Neural cell (in vitro differentiated cells): ENCODE measurements around the gene CGNL1. TPM values are rescaled to one million over a fixed set of nuclear protein-coding genes. Genes with fewer than 3 reads are reported as not detected.

Experiments used
- H2AFZ ChIP-seq: fragments of 200-600, 300-800 bp; sonication (generic), shearing (Covaris generic); 2 replicates; pipeline ENCODE4 v1.6.0; 2014; ENCODE audit warnings: low read depth, mild to moderate bottlenecking, antibody characterized with exemption, low read length, moderate library complexity
- H3F3A ChIP-seq: fragments of 200-600 bp; shearing (Covaris generic); 2 replicates; pipeline ENCODE4 v1.6.1; 2016; ENCODE audit warnings: mild to moderate bottlenecking, moderate library complexity, mixed read lengths, antibody characterized with exemption, low read length; ENCODE audit not compliant: insufficient read depth, poor library complexity, severe bottlenecking
- H3K27ac ChIP-seq: fragments of 200-600, 300-800 bp; sonication (generic), shearing (Covaris generic); 2 replicates; pipeline ENCODE4 v1.5.1; 2014; ENCODE audit warnings: mild to moderate bottlenecking, low read length, moderate library complexity
- H3K27me3 ChIP-seq: fragments of 300-800, 200-600 bp; sonication (generic), shearing (Covaris generic); 2 replicates; pipeline ENCODE4 v1.6.0; 2014; ENCODE audit warnings: mild to moderate bottlenecking, low read depth, low read length, moderate library complexity; ENCODE audit not compliant: insufficient read depth
- H3K36me3 ChIP-seq: fragments of 300-800, 200-600 bp; sonication (generic), shearing (Covaris generic); 2 replicates; pipeline ENCODE4 v1.5.1; 2014; ENCODE audit warnings: mild to moderate bottlenecking, antibody characterized with exemption, low read length, moderate library complexity; ENCODE audit not compliant: insufficient read depth
- H3K4me2 ChIP-seq: fragments of 300-800, 200-600 bp; sonication (generic), shearing (Covaris generic); 2 replicates; pipeline ENCODE4 v1.6.0; 2014; ENCODE audit warnings: mild to moderate bottlenecking, low read length
- H3K4me3 ChIP-seq: fragments of 300-800, 200-600 bp; sonication (generic), shearing (Covaris generic); 2 replicates; pipeline ENCODE4 v1.5.1; 2014; ENCODE audit warnings: mild to moderate bottlenecking, low read length, moderate library complexity
- H3K79me2 ChIP-seq: fragments of 200-600 bp; shearing (Covaris generic); replicated peaks from 2 replicates; pipeline ENCODE4 v1.6.0; 2014; ENCODE audit warnings: mild to moderate bottlenecking, low read length, moderate library complexity; ENCODE audit not compliant: insufficient read depth
- H3K9ac ChIP-seq: fragments of 300-800, 200-600 bp; sonication (generic), shearing (Covaris generic); 2 replicates; pipeline ENCODE4 v1.6.1; 2016; ENCODE audit warnings: mild to moderate bottlenecking, low read length, mixed read lengths
- H3K9me2 ChIP-seq: fragments of 200-600 bp; shearing (Covaris generic); 2 replicates; pipeline ENCODE4 v1.6.1; 2016; ENCODE audit warnings: mild to moderate bottlenecking, low read length, mixed read lengths; ENCODE audit not compliant: insufficient read depth
- H3K9me3 ChIP-seq: fragments of 200-600, 300-800 bp; sonication (generic), shearing (Covaris generic); 2 replicates; pipeline ENCODE4 v1.6.1; 2016; ENCODE audit warnings: mild to moderate bottlenecking, mixed run types, low read length, moderate library complexity, mixed read lengths
- H4K20me1 ChIP-seq: fragments of 200-600 bp; shearing (Covaris generic); 2 replicates; pipeline ENCODE4 v1.6.1; 2016; ENCODE audit warnings: mild to moderate bottlenecking, mixed run types; ENCODE audit not compliant: insufficient read depth
- EP300 ChIP-seq: fragments of 450-650 bp; conservative IDR thresholded peaks from 2 replicates; pipeline ENCODE4 v1.6.1; 2014; ENCODE audit warnings: antibody characterized with exemption, mild to moderate bottlenecking, moderate library complexity; ENCODE audit not compliant: poor library complexity, severe bottlenecking
- EZH2 ChIP-seq: fragments of 200-600, 300-800 bp; shearing (Covaris generic), sonication (generic); IDR thresholded peaks from 2 replicates; pipeline ENCODE4 v1.6.1; 2014; ENCODE audit warnings: antibody characterized with exemption, low read length, borderline replicate concordance, mild to moderate bottlenecking; ENCODE audit not compliant: insufficient read depth, poor library complexity, severe bottlenecking
- MXI1 ChIP-seq: fragments of 450-650 bp; conservative IDR thresholded peaks from 2 replicates; pipeline ENCODE4 v1.6.1; 2014; ENCODE audit warnings: antibody characterized with exemption, mild to moderate bottlenecking; ENCODE audit not compliant: poor library complexity, severe bottlenecking
- POLR2AphosphoS5 ChIP-seq: IDR thresholded peaks from 2 replicates; pipeline ENCODE4 v1.6.1; 2012
- RAD21 ChIP-seq: fragments of 450-650 bp; conservative IDR thresholded peaks from 2 replicates; pipeline ENCODE4 v1.6.1; 2014; ENCODE audit warnings: antibody characterized with exemption, mild to moderate bottlenecking, moderate library complexity
- TAF1 ChIP-seq: IDR thresholded peaks from 2 replicates; pipeline ENCODE4 v1.6.1; 2012; ENCODE audit warnings: low read depth
- polyA plus RNA-seq: library from polyadenylated mRNA; depleted of rRNA; stranded (reverse); fragments of >200 nt; gene quantifications from 2 replicates; pipeline ENCODE4 v1.2.3, GENCODE V29; 2014
- TF ChIP-seq, protein P1 (sequence below): IDR thresholded peaks from 2 replicates; pipeline ENCODE4 v1.6.1; 2012; ENCODE audit warnings: borderline replicate concordance
- TF ChIP-seq, protein P2 (sequence below): fragments of 450-650 bp; IDR thresholded peaks from 2 replicates; pipeline ENCODE4 v1.5.1; 2014; ENCODE audit warnings: antibody characterized with exemption, mild to moderate bottlenecking, moderate library complexity; ENCODE audit not compliant: poor library complexity, severe bottlenecking

CGNL1 gene
- polyA plus RNA-seq, 1 donor from 2014 or later, result 0.26 TPM

DNA sequence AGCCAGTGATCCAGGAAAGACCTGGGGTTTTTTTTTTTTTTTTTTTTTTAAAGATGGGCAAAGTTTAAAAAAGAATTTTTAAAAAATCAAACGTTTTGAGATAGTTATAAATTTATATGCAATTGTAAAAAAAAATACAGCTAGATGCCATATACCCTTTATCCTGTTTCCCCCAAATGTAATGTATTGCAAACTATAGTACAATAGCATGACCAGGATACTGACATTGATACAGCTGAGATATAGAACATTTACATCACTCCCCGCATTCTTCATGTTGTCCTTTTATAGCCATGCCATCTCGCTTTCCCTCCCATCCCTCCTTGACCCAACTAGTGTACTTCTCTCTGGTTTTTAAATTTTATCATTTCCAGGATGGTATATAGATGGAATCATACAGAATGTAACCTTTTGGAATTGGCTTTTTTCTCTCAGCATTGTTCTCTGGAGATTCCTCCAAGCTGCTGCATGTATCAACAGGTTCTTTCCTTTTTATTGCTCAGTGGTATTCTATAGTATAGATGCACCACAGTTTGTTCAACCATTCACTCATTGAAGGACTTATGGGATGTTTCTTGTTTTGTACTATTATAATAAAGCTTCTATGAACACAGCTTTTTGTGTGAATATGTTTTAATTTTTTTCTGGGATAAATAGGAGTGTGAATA lies 104.9 kb downstream of the CGNL1 start:
- Histone ChIP-seq H3K4me3 (no peak overlapping the region), H4K20me1 (no peaks in the 10 kb centered on the region), H3K9me3 (no peaks in the 10 kb centered on the region), H3K27ac (no peak overlapping the region), H3F3A (no peaks in the 10 kb centered on the region), H2AFZ (no peak overlapping the region), H3K9me2 (no peaks in the 10 kb centered on the region), H3K27me3 (no peaks in the 10 kb centered on the region), H3K79me2 (no peaks in the 10 kb centered on the region), H3K36me3 (no peaks in the 10 kb centered on the region), H3K9ac (no peak overlapping the region), H3K4me2 (no peak overlapping the region)
- TF ChIP-seq RAD21 (no peak), EP300 (no peak)
- TF ChIP-seq, protein P1, sequence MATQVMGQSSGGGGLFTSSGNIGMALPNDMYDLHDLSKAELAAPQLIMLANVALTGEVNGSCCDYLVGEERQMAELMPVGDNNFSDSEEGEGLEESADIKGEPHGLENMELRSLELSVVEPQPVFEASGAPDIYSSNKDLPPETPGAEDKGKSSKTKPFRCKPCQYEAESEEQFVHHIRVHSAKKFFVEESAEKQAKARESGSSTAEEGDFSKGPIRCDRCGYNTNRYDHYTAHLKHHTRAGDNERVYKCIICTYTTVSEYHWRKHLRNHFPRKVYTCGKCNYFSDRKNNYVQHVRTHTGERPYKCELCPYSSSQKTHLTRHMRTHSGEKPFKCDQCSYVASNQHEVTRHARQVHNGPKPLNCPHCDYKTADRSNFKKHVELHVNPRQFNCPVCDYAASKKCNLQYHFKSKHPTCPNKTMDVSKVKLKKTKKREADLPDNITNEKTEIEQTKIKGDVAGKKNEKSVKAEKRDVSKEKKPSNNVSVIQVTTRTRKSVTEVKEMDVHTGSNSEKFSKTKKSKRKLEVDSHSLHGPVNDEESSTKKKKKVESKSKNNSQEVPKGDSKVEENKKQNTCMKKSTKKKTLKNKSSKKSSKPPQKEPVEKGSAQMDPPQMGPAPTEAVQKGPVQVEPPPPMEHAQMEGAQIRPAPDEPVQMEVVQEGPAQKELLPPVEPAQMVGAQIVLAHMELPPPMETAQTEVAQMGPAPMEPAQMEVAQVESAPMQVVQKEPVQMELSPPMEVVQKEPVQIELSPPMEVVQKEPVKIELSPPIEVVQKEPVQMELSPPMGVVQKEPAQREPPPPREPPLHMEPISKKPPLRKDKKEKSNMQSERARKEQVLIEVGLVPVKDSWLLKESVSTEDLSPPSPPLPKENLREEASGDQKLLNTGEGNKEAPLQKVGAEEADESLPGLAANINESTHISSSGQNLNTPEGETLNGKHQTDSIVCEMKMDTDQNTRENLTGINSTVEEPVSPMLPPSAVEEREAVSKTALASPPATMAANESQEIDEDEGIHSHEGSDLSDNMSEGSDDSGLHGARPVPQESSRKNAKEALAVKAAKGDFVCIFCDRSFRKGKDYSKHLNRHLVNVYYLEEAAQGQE, result no peak

DNA sequence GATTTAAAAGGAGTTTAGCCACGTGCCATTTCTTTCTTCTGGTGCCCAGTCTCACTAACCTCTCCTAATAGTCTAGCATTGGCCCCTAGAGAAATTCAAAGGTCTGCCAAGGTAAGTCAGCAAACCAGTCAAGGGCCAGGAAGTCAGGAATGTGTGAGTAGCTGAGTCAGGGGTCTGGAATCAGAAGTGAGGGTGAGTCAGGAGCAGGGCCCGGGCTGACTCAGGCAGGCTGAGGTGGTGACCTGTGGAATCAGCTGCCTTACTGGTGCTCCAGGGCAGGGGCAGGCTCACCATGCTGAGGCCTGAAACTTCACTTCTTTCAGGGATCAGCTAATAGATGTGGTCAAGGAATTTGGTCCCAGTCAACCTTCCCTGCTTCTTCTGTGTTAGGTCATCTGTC lies 109.6 kb downstream of the CGNL1 start:
- Histone ChIP-seq H3F3A (no peaks in the 10 kb centered on the region), H2AFZ (no peak overlapping the region), H3K27ac (no peak overlapping the region), H3K36me3 (no peaks in the 10 kb centered on the region), H3K27me3 (no peaks in the 10 kb centered on the region), H3K4me3 (no peak overlapping the region), H3K79me2 (no peaks in the 10 kb centered on the region), H3K9me2 (no peaks in the 10 kb centered on the region), H3K9ac (no peak overlapping the region), H3K9me3 (no peaks in the 10 kb centered on the region), H4K20me1 (no peaks in the 10 kb centered on the region), H3K4me2 (no peak overlapping the region)
- TF ChIP-seq, protein P2, sequence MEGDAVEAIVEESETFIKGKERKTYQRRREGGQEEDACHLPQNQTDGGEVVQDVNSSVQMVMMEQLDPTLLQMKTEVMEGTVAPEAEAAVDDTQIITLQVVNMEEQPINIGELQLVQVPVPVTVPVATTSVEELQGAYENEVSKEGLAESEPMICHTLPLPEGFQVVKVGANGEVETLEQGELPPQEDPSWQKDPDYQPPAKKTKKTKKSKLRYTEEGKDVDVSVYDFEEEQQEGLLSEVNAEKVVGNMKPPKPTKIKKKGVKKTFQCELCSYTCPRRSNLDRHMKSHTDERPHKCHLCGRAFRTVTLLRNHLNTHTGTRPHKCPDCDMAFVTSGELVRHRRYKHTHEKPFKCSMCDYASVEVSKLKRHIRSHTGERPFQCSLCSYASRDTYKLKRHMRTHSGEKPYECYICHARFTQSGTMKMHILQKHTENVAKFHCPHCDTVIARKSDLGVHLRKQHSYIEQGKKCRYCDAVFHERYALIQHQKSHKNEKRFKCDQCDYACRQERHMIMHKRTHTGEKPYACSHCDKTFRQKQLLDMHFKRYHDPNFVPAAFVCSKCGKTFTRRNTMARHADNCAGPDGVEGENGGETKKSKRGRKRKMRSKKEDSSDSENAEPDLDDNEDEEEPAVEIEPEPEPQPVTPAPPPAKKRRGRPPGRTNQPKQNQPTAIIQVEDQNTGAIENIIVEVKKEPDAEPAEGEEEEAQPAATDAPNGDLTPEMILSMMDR, result no peak
- TF ChIP-seq EZH2 (no peak), TAF1 (no peak), POLR2AphosphoS5 (no peak), RAD21 (no peak), EP300 (no peak), MXI1 (no peak)
- TF ChIP-seq, protein P1, result no peak
